K562 (cell line): ENCODE data around the gene ABHD1. TPM values are rescaled to one million over a fixed set of nuclear protein-coding genes. Genes with fewer than 3 reads are reported as not detected.

ENCODE experiments used
- CREM ChIP-seq: IDR thresholded peaks from 2 replicates; pipeline ENCODE4 v1.6.1; 2014; ENCODE audit warnings: antibody characterized with exemption, low read depth
- ESRRB ChIP-seq: fragments of 250-450 bp; sonication (Bioruptor Pico); IDR thresholded peaks from 2 replicates; pipeline ENCODE4 v1.5.0; 2020; ENCODE audit warnings: mild to moderate bottlenecking, moderate library complexity, borderline replicate concordance
- HIVEP1 ChIP-seq: fragments of 250-450 bp; sonication (Bioruptor Pico); IDR thresholded peaks from 2 replicates; pipeline ENCODE4 v1.4.0; 2020; ENCODE audit warnings: mild to moderate bottlenecking
- SMAD2 ChIP-seq: fragments of 150-350 bp; IDR thresholded peaks from 2 replicates; pipeline ENCODE4 v1.6.1; 2014; ENCODE audit warnings: low read depth, mild to moderate bottlenecking, low read length
- TOE1 ChIP-seq, 2 experiments: fragments of 450-650 bp in 1 of 2; sonication (generic) in 1 of 2; formaldehyde crosslinking in 1 of 2; IDR thresholded peaks; 2 replicates each; pipeline versions ENCODE4 v1.7.1 to v1.8.0; 2016 to 2022; ENCODE audit warnings: borderline replicate concordance in 2 of 2, mild to moderate bottlenecking in 2 of 2, antibody characterized with exemption in 1 of 2, inconsistent platforms in 1 of 2, low read depth in 1 of 2, missing genetic modification reagents in 1 of 2, moderate library complexity in 1 of 2
- XRCC5 ChIP-seq: fragments of 200-400 bp; formaldehyde crosslinking; IDR thresholded peaks from 2 replicates; pipeline ENCODE4 v1.6.1; 2017; ENCODE audit warnings: low read depth, mild to moderate bottlenecking, low read length
- ZNF282 ChIP-seq: sonication (generic); formaldehyde crosslinking; IDR thresholded peaks from 2 replicates; pipeline ENCODE4 v1.8.1; 2023; ENCODE audit warnings: missing genetic modification reagents
- ZNF3 ChIP-seq: fragments of 250-450 bp; sonication (Bioruptor Pico); IDR thresholded peaks from 2 replicates; pipeline ENCODE4 v1.5.0; 2021; ENCODE audit warnings: mild to moderate bottlenecking, moderate library complexity
- polyA plus RNA-seq, 8 experiments: library from polyadenylated mRNA; depleted of rRNA in 4 of 8; stranded (reverse) in 5 of 8; unstranded in 3 of 8; fragments of >200 nt; fragmentation: Nextera tagmentation in 2 of 8; fragmentation: Illumina TruSeq in 1 of 8; extraction: Ambion mirVana in 2 of 8; extraction: Trizol in 1 of 8; gene quantifications; 2 replicates each; pipeline versions ENCODE4 v1.2.1 to v1.2.3, GENCODE V29; 2011 to 2014; ENCODE audit warnings: inconsistent platforms in 1 of 8, missing spikeins in 1 of 8
- total RNA-seq, 7 experiments: library from RNA; depleted of rRNA in 6 of 7; stranded (reverse); fragments of >200 nt in 6 of 7; fragmentation: Illumina TruSeq in 2 of 7; extraction: Trizol in 2 of 7; gene quantifications; 2 replicates each; pipeline versions ENCODE4 v1.2.1 to v1.2.3, GENCODE V29; 2011 to 2021; ENCODE audit warnings: low replicate concordance in 1 of 7
- TF ChIP-seq, protein P1 (sequence below): sonication (generic); formaldehyde crosslinking; IDR thresholded peaks from 2 replicates; pipeline ENCODE4 v1.8.0; 2022; ENCODE audit warnings: mild to moderate bottlenecking, missing genetic modification reagents
- TF ChIP-seq, protein P2 (sequence below): fragments of 250-450 bp; sonication (Bioruptor Pico); IDR thresholded peaks from 2 replicates; pipeline ENCODE4 v1.8.0; 2022; ENCODE audit warnings: moderate library complexity, mild to moderate bottlenecking, inconsistent platforms
- TF ChIP-seq, protein P3 (sequence below), 2 experiments: fragments of 450-650 bp in 1 of 2; sonication (generic) in 1 of 2; formaldehyde crosslinking in 1 of 2; IDR thresholded peaks in 1 of 2; conservative IDR thresholded peaks in 1 of 2; 2 replicates each; pipeline versions ENCODE4 v1.6.1 to v1.8.1; 2016 to 2023; ENCODE audit warnings: mild to moderate bottlenecking in 2 of 2, moderate library complexity in 2 of 2, inconsistent platforms in 1 of 2, missing genetic modification reagents in 1 of 2
- TF ChIP-seq, protein P4 (sequence below): fragments of 450-650 bp; conservative IDR thresholded peaks from 2 replicates; pipeline ENCODE4 v1.6.1; 2016; ENCODE audit warnings: missing genetic modification characterization, low read depth, mild to moderate bottlenecking, missing compliant biosample characterization, moderate library complexity
- TF ChIP-seq, protein P5 (sequence below): sonication (generic); formaldehyde crosslinking; IDR thresholded peaks from 2 replicates; pipeline ENCODE4 v1.8.1; 2023; ENCODE audit warnings: mild to moderate bottlenecking, missing genetic modification reagents
- TF ChIP-seq, protein P6 (sequence below): fragments of 250-450 bp; sonication (Bioruptor Pico); IDR thresholded peaks from 2 replicates; pipeline ENCODE4 v1.8.0; 2021; ENCODE audit warnings: mild to moderate bottlenecking, moderate library complexity

ABHD1 gene
- total and polyA plus RNA-seq, 9 of the 15 experiments (the other 6 are each of a cell fraction or from before 2014, with no cell fraction given) = 0.10 to 0.16 (median 0.11) TPM; not detected in 5

DNA sequence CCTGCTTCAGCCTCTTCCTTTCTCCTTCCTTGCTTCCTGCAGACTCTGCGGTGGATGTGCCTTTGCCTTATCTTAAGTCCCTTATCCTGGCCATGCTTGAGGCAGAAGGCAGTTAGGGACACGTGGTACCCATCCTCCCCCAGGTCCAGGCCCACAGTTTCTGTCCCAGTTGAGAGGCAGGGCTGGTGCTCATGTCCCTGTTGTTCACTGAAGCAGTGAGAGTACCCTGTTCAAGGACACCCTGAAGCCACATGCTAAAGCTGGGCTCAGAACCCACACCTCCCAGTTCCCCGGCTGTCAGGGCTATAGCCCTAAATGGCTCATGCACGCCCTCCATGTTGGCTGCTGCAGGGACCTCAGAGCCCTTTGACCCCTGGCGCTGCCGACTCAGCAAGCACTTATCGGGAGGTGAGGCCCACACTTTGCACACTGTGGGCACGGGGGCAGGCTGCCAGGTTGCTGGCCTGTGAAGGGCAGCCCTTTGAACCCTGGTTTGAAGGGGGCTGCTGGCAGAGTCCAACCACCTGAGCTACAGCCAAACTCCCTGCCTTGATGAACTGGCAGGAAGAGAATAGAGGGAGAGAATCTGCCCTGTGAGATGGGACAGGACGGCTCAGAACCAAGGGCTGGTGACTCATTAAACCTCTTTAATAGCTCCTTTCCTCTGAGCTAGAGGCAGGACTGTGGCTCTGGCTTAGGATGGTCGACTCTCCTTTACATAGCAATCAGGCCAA lies 30.8 kb upstream of the ABHD1 start (continued):
- TF ChIP-seq, protein P1, sequence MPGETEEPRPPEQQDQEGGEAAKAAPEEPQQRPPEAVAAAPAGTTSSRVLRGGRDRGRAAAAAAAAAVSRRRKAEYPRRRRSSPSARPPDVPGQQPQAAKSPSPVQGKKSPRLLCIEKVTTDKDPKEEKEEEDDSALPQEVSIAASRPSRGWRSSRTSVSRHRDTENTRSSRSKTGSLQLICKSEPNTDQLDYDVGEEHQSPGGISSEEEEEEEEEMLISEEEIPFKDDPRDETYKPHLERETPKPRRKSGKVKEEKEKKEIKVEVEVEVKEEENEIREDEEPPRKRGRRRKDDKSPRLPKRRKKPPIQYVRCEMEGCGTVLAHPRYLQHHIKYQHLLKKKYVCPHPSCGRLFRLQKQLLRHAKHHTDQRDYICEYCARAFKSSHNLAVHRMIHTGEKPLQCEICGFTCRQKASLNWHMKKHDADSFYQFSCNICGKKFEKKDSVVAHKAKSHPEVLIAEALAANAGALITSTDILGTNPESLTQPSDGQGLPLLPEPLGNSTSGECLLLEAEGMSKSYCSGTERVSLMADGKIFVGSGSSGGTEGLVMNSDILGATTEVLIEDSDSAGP = no peak
- TF ChIP-seq ZNF282 (CRISPR knock-in tag) (no peak), SMAD2 (no peak), ESRRB (CRISPR knock-in tag) (no peak), CREM (peak; percentile 66; the same call in 1 of the 2 replicates), ZNF3 (no peak), HIVEP1 (CRISPR knock-in tag) (no peak), XRCC5 (no peak), TOE1 (IDR thresholded peaks at IDR 0.05; ENCODE audit: borderline replicate concordance) (no peak; the same call in 1 of the 2 replicates), TOE1 (CRISPR knock-in tag; IDR thresholded peaks at IDR 0.05; ENCODE audit: borderline replicate concordance, low read depth) (no peak)
- TF ChIP-seq, protein P2, sequence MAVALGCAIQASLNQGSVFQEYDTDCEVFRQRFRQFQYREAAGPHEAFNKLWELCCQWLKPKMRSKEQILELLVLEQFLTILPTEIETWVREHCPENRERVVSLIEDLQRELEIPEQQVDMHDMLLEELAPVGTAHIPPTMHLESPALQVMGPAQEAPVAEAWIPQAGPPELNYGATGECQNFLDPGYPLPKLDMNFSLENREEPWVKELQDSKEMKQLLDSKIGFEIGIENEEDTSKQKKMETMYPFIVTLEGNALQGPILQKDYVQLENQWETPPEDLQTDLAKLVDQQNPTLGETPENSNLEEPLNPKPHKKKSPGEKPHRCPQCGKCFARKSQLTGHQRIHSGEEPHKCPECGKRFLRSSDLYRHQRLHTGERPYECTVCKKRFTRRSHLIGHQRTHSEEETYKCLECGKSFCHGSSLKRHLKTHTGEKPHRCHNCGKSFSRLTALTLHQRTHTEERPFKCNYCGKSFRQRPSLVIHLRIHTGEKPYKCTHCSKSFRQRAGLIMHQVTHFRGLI (CRISPR knock-in tag) = no peak
- TF ChIP-seq, protein P3, sequence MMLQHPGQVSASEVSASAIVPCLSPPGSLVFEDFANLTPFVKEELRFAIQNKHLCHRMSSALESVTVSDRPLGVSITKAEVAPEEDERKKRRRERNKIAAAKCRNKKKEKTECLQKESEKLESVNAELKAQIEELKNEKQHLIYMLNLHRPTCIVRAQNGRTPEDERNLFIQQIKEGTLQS (IDR thresholded peaks at IDR 0.05) = no peak
- TF ChIP-seq, protein P3 (CRISPR knock-in tag; conservative IDR thresholded peaks at IDR 0.05) = no peak
- TF ChIP-seq, protein P4, sequence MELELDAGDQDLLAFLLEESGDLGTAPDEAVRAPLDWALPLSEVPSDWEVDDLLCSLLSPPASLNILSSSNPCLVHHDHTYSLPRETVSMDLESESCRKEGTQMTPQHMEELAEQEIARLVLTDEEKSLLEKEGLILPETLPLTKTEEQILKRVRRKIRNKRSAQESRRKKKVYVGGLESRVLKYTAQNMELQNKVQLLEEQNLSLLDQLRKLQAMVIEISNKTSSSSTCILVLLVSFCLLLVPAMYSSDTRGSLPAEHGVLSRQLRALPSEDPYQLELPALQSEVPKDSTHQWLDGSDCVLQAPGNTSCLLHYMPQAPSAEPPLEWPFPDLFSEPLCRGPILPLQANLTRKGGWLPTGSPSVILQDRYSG (tag) = peak; percentile 79; the same call in 1 of the 2 replicates
- TF ChIP-seq, protein P5, sequence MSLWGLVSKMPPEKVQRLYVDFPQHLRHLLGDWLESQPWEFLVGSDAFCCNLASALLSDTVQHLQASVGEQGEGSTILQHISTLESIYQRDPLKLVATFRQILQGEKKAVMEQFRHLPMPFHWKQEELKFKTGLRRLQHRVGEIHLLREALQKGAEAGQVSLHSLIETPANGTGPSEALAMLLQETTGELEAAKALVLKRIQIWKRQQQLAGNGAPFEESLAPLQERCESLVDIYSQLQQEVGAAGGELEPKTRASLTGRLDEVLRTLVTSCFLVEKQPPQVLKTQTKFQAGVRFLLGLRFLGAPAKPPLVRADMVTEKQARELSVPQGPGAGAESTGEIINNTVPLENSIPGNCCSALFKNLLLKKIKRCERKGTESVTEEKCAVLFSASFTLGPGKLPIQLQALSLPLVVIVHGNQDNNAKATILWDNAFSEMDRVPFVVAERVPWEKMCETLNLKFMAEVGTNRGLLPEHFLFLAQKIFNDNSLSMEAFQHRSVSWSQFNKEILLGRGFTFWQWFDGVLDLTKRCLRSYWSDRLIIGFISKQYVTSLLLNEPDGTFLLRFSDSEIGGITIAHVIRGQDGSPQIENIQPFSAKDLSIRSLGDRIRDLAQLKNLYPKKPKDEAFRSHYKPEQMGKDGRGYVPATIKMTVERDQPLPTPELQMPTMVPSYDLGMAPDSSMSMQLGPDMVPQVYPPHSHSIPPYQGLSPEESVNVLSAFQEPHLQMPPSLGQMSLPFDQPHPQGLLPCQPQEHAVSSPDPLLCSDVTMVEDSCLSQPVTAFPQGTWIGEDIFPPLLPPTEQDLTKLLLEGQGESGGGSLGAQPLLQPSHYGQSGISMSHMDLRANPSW (CRISPR knock-in tag) = 0 out of 2 replicates have a peak, but pooled peaks have one; percentile 48
- TF ChIP-seq, protein P6, sequence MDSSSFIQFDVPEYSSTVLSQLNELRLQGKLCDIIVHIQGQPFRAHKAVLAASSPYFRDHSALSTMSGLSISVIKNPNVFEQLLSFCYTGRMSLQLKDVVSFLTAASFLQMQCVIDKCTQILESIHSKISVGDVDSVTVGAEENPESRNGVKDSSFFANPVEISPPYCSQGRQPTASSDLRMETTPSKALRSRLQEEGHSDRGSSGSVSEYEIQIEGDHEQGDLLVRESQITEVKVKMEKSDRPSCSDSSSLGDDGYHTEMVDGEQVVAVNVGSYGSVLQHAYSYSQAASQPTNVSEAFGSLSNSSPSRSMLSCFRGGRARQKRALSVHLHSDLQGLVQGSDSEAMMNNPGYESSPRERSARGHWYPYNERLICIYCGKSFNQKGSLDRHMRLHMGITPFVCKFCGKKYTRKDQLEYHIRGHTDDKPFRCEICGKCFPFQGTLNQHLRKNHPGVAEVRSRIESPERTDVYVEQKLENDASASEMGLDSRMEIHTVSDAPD (CRISPR knock-in tag) = no peak
